ENCODE results near the gene TMEM256.
A peak's percentile ranks its signal among the peaks of the same experiment; 100 is the strongest.

Gene TMEM256

DNA sequence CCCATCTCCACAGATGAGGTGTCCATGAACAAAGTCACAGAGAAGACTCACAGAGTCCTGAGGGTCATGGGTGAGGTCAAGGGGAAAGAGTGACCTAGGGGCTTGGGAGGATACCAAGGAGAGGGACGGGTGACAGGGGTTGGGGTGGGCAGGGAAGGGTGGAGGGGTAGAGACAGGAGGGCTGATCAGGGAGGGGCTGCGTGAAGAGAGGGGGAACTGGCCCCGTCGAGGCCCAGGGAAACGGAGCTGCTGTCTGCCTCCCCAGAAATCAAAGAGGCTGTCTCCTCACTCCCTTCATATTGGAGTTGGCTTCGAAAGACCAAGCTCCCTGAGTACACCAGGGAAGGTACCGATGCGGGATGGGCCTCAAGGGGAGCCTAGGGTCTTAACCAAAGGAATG lies 48.3 kb downstream of the TMEM256 start:
- H3K4me1 ChIP-seq (ENCODE audit: control insufficient read depth, insufficient read depth, low read length): peaks cover 34% of the 10 kb centered on the region
- H3K9me3 ChIP-seq (ENCODE audit: control insufficient read depth, low read length): no peaks in the 10 kb centered on the region
- H3K4me3 ChIP-seq (ENCODE audit: low read length): no peak overlapping the region
- no peaks in the 10 kb centered on the region for H3K27me3 ChIP-seq (replicated peaks; ENCODE audit: control insufficient read depth, insufficient read depth, low read length)
- H3K36me3 ChIP-seq (ENCODE audit: control insufficient read depth, insufficient read depth, low read length, severe bottlenecking): no peaks in the 10 kb centered on the region
- no peak for DNase-seq (ENCODE audit: low read depth)
- H3K9ac ChIP-seq (ENCODE audit: low read length): peak overlapping the region; percentile 27

DNA sequence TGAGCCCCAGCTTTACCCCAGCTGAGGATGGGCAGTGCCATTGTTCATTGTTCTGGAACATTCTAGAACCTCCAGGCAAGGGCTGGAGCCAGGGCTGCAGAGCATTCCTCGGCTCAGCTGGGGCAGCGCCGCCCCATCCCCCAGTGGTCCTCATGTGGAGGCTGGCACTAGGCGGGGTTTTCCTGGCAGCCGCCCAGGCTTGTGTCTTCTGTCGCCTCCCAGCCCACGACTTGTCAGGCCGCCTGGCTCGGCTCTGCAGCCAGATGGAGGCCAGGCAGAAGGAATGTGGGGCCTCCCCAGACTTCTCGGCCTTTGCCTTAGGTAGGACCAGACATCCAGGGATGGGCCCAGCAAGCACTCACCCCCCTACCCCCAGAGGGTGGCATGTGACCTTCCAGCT lies 48.8 kb downstream of the TMEM256 start, which contains the start of gene TMEM95:
Gene TMEM95, plus strand, starts transcription at position 104 of the 400 bp plus-strand sequence. Its CDS starts 49 bp downstream, at position 153.
- Histone ChIP-seq H3K9me3 (ENCODE audit: control insufficient read depth, low read length) (no peaks in the 10 kb centered on the region), H3K9ac (ENCODE audit: low read length) (peak within 1 kb of the TSS; percentile 100), H3K27me3 (replicated peaks; ENCODE audit: control insufficient read depth, insufficient read depth, low read length) (no peaks in the 10 kb centered on the region), H3K4me3 (ENCODE audit: low read length) (peak within 1 kb of the TSS; percentile 97), H3K36me3 (ENCODE audit: control insufficient read depth, insufficient read depth, low read length, severe bottlenecking) (no peaks in the 10 kb centered on the region), H3K4me1 (ENCODE audit: control insufficient read depth, insufficient read depth, low read length) (peaks cover 34% of the 10 kb centered on the region)
- DNase-seq (ENCODE audit: low read depth): peak; percentile 49

DNA sequence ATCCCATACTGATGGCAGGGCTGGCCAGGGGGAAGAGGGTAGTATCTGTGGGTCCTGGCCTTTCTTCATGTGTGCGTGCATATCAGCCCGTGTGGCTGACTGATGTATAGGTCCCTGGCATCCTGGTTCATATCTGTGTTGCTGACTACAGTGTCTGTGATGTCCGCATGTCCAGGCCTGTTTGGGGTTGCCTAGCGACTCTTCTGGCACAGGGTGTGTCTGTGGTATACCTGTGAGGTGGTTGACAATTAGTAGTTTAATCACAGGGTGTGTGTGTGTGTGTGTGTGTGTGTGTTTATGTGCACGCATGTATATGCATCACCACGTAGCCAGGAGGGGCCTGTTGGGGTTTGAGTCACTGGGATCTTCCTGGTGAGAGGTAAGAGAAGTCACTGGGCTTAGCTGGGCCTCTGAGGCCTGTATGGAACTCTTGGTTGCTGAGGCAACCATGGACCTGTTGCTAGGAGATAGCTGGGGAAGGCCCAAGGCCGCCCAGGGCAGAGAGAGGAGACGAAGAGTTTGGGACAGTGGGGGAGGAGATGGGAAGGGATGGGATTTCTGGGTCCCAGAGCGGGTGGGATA lies 49.5 kb downstream of the TMEM256 start:
- peaks cover 41% of the 10 kb centered on the region for H3K4me1 ChIP-seq (ENCODE audit: control insufficient read depth, insufficient read depth, low read length)
- H3K36me3 ChIP-seq (ENCODE audit: control insufficient read depth, insufficient read depth, low read length, severe bottlenecking): no peaks in the 10 kb centered on the region
- H3K9me3 ChIP-seq (ENCODE audit: control insufficient read depth, low read length): no peaks in the 10 kb centered on the region
- peak overlapping the region; percentile 97 for H3K4me3 ChIP-seq (ENCODE audit: low read length)
- H3K9ac ChIP-seq (ENCODE audit: low read length): peak overlapping the region; percentile 100
- H3K27me3 ChIP-seq (replicated peaks; ENCODE audit: control insufficient read depth, insufficient read depth, low read length): no peaks in the 10 kb centered on the region
- DNase-seq (ENCODE audit: low read depth): no peak

Measured in adipocyte (in vitro differentiated cells).